ENCODE results near the gene KDM6A. TPM values are rescaled to one million over a fixed set of nuclear protein-coding genes. Genes with fewer than 3 reads are reported as not detected.

The KDM6A gene
- total and polyA plus RNA-seq, 2 of the 13 experiments (the other 11 are each of a cell fraction or from before 2014, with no cell fraction given): 16.7 to 18.2 TPM

GRCh38 chrX:44874420-44875184 lies 1.6 kb downstream of the KDM6A start (continued):
- TF ChIP-seq, protein P1, sequence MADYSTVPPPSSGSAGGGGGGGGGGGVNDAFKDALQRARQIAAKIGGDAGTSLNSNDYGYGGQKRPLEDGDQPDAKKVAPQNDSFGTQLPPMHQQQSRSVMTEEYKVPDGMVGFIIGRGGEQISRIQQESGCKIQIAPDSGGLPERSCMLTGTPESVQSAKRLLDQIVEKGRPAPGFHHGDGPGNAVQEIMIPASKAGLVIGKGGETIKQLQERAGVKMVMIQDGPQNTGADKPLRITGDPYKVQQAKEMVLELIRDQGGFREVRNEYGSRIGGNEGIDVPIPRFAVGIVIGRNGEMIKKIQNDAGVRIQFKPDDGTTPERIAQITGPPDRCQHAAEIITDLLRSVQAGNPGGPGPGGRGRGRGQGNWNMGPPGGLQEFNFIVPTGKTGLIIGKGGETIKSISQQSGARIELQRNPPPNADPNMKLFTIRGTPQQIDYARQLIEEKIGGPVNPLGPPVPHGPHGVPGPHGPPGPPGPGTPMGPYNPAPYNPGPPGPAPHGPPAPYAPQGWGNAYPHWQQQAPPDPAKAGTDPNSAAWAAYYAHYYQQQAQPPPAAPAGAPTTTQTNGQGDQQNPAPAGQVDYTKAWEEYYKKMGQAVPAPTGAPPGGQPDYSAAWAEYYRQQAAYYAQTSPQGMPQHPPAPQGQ (CRISPR knock-in tag; IDR thresholded peaks at IDR 0.05; ENCODE audit: borderline replicate concordance): no peak
- TF ChIP-seq NR2F1 (CRISPR knock-in tag; IDR thresholded peaks at IDR 0.05): no peak
- TF ChIP-seq HMGA1 (CRISPR knock-in tag; conservative IDR thresholded peaks at IDR 0.05): no peak
- no peak for TF ChIP-seq RAD51 (IDR thresholded peaks at IDR 0.05; ENCODE audit: borderline replicate concordance)
- TF ChIP-seq SNAI1 (CRISPR knock-in tag; IDR thresholded peaks at IDR 0.05; ENCODE audit: borderline replicate concordance): no peak
- TF ChIP-seq KDM5A (IDR thresholded peaks at IDR 0.05; ENCODE audit: borderline replicate concordance, low read length): peak; percentile 41; the same call in 1 of the 2 replicates

- DNase-seq (ENCODE audit: low spot score): no peak
- in situ Hi-C loops (cut with HindIII; ENCODE audit: extremely low pct_ligation_motif_present, low pct_unique_long_range_greater_than_20kb): no loop called here
- peak overlapping the region; percentile 81 to 85 (median 85) for H3K4me3 ChIP-seq (replicated peaks in 1 of 3; ENCODE audit: insufficient read depth in 1 of 3, low read depth in 2 of 3, low read length in 3 of 3)
- BruUV-seq (replicated peaks): no TSS peak
- H3K9me3 ChIP-seq (ENCODE audit: low read length): no peaks in the 10 kb centered on the region
- H3K27ac ChIP-seq (ENCODE audit: extremely low read length, insufficient read depth, low read length): no peak overlapping the region
- POLR2A ChIA-PET: interaction anchor here (1.1 to 1.6 kb wide), 2 partner anchors 39 to 40 kb away, joined by 3 to 4 read pairs; no protein-coding TSS in a partner anchor
- peaks cover 27% of the 10 kb centered on the region; the same call in 1 of the 2 replicates for H4K20me1 ChIP-seq (ENCODE audit: insufficient read depth, low read length)
- FAIRE-seq: peak; percentile 36
- intact Hi-C loops (cut with micrococcal nuclease; ENCODE audit: unreplicated experiment): loop anchor here (10.0 kb wide), 1 partner anchor 70 kb away; no protein-coding TSS in a partner anchor
- peaks cover 13% of the 10 kb centered on the region; the same call in 1 of the 2 replicates for H3K4me1 ChIP-seq (ENCODE audit: insufficient read depth, low read length)
- CTCF ChIA-PET (ENCODE audit: low intra/inter-chr PET ratio, low total read pairs): no interaction called here
- peaks cover 71% of the 10 kb centered on the region for H3K79me2 ChIP-seq (ENCODE audit: insufficient read depth, low read length)
- peak overlapping the region; percentile 87 for H3K9ac ChIP-seq (ENCODE audit: insufficient read depth, low read depth, low read length)
- no peak for ATAC-seq
- H3K36me3 ChIP-seq (replicated peaks in 1 of 2; ENCODE audit: control insufficient read depth in 1 of 2, insufficient read depth in 2 of 2, low read length in 2 of 2): no peaks in the 10 kb centered on the region
- peak overlapping the region; percentile 74 for H3K4me2 ChIP-seq (ENCODE audit: low read depth, low read length)
- no peaks in the 10 kb centered on the region; a peak in 1 of 5 replicates for H3K27me3 ChIP-seq (ENCODE audit: control insufficient read depth in 1 of 2, insufficient read depth in 2 of 2, low read length in 2 of 2)
- H2AFZ ChIP-seq (ENCODE audit: low read length): no peak overlapping the region
- 14% methylated on average over 5 of the region's 5 CpGs for WGBS (ENCODE audit: low lambda C conversion rate)
- peak; percentile 57 for TF ChIP-seq MAFF (IDR thresholded peaks at IDR 0.05; ENCODE audit: low read depth, low read length)
- TF ChIP-seq GATAD1 (CRISPR knock-in tag; IDR thresholded peaks at IDR 0.05): no peak
- TF ChIP-seq ZBTB4 (CRISPR knock-in tag; IDR thresholded peaks at IDR 0.05; ENCODE audit: borderline replicate concordance): no peak
- peak; percentile 31 to 72; a peak in 3 of 4 replicates for TF ChIP-seq MAFK (conservative IDR thresholded peaks at IDR 0.05 in 1 of 2, IDR thresholded peaks at IDR 0.05 in 1 of 2; ENCODE audit: low read length in 2 of 2)
- TF ChIP-seq NFYC (CRISPR knock-in tag; IDR thresholded peaks at IDR 0.05): no peak
- TF ChIP-seq, protein P2, sequence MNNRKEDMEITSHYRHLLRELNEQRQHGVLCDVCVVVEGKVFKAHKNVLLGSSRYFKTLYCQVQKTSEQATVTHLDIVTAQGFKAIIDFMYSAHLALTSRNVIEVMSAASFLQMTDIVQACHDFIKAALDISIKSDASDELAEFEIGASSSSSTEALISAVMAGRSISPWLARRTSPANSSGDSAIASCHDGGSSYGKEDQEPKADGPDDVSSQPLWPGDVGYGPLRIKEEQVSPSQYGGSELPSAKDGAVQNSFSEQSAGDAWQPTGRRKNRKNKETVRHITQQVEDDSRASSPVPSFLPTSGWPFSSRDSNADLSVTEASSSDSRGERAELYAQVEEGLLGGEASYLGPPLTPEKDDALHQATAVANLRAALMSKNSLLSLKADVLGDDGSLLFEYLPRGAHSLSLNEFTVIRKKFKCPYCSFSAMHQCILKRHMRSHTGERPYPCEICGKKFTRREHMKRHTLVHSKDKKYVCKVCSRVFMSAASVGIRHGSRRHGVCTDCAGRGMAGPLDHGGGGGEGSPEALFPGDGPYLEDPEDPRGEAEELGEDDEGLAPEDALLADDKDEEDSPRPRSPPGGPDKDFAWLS (CRISPR knock-in tag; IDR thresholded peaks at IDR 0.05; ENCODE audit: borderline replicate concordance): no peak
- TF ChIP-seq, protein P3, sequence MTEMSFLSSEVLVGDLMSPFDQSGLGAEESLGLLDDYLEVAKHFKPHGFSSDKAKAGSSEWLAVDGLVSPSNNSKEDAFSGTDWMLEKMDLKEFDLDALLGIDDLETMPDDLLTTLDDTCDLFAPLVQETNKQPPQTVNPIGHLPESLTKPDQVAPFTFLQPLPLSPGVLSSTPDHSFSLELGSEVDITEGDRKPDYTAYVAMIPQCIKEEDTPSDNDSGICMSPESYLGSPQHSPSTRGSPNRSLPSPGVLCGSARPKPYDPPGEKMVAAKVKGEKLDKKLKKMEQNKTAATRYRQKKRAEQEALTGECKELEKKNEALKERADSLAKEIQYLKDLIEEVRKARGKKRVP (CRISPR knock-in tag; IDR thresholded peaks at IDR 0.05): no peak
Measured at GRCh38 chrX:44875185-44875489, 2.1 kb downstream of the KDM6A start.
